HepG2 (cell line): ENCODE measurements around the gene LYRM1.
"Not testable (repeated sequence)": the region's sequence is repeated elsewhere in the genome, so short reads cannot be mapped to it uniquely, and the experiment has no call there.

Experiments
- ETV6 ChIP-seq: sonication (generic); formaldehyde crosslinking; conservative IDR thresholded peaks from 2 replicates; pipeline ENCODE4 v1.4.0; 2020; ENCODE audit warnings: missing genetic modification reagents
- GABPA ChIP-seq, 2 experiments: IDR thresholded peaks; 2 replicates each; pipeline ENCODE4 v1.6.1; 2011 to 2016; ENCODE audit warnings: low read depth in 2 of 2, low read length in 1 of 2, missing biosample characterization in 1 of 2, missing genetic modification characterization in 1 of 2
- POLR2A ChIP-seq, 2 experiments: IDR thresholded peaks; 2 replicates each; pipeline ENCODE4 v1.6.1; 2011; ENCODE audit warnings: low read depth in 2 of 2, low read length in 2 of 2, mild to moderate bottlenecking in 1 of 2, moderate library complexity in 1 of 2; ENCODE audit not compliant: insufficient read depth in 1 of 2
- SMAD9 ChIP-seq: sonication (generic); formaldehyde crosslinking; IDR thresholded peaks from 2 replicates; pipeline ENCODE4 v1.5.1; 2020; ENCODE audit warnings: mild to moderate bottlenecking, missing genetic modification reagents
- SMC3 ChIP-seq: IDR thresholded peaks from 2 replicates; pipeline ENCODE4 v1.6.1; 2011; ENCODE audit warnings: low read length, improper control_type of control experiment
- ZFP37 ChIP-seq: sonication (generic); formaldehyde crosslinking; IDR thresholded peaks from 2 replicates; pipeline ENCODE4 v1.4.0; 2020; ENCODE audit warnings: missing genetic modification reagents, borderline replicate concordance
- ZFYVE20 ChIP-seq: sonication (generic); formaldehyde crosslinking; IDR thresholded peaks from 2 replicates; pipeline ENCODE4 v1.8.0; 2023; ENCODE audit warnings: low read depth, mild to moderate bottlenecking, moderate library complexity, missing genetic modification reagents, borderline replicate concordance
- TF ChIP-seq, protein P1 (sequence below): IDR thresholded peaks from 2 replicates; pipeline ENCODE4 v1.6.1; 2016; ENCODE audit warnings: low read depth, control low read depth
- TF ChIP-seq, protein P2 (sequence below): IDR thresholded peaks from 2 replicates; pipeline ENCODE4 v1.6.1; 2016; ENCODE audit warnings: low read depth, missing genetic modification reagents, missing compliant biosample characterization
- TF ChIP-seq, protein P3 (sequence below): sonication (generic); formaldehyde crosslinking; IDR thresholded peaks from 2 replicates; pipeline ENCODE4 v1.5.1; 2020; ENCODE audit warnings: mild to moderate bottlenecking, missing genetic modification reagents, borderline replicate concordance
- TF ChIP-seq, protein P4 (sequence below): sonication (generic); formaldehyde crosslinking; IDR thresholded peaks from 2 replicates; pipeline ENCODE4 v1.5.0; 2020; ENCODE audit warnings: mild to moderate bottlenecking, missing genetic modification reagents, moderate library complexity
- TF ChIP-seq, protein P5 (sequence below): sonication (generic); formaldehyde crosslinking; IDR thresholded peaks from 2 replicates; pipeline ENCODE4 v1.8.0; 2022; ENCODE audit warnings: mild to moderate bottlenecking, missing genetic modification reagents

DNA sequence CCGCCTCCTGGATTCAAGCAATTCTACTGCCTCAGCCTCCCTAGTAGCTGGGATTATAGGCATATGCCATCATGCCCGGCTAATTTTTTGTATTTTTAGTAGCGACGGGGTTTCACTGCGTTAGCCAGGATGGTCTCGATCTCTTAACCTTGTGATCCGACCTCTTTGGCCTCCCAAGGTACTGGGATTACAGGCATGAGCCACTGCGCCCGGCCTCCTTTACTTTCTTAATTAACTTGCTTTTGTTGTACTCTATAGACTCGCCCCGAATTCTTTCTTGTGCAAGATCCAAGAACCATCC, 45.0 kb downstream of the LYRM1 start:
- not testable (repeated sequence) for TF ChIP-seq GABPA (IDR thresholded peaks at IDR 0.05; ENCODE audit: low read depth, low read length); GABPA (CRISPR knock-in tag; IDR thresholded peaks at IDR 0.05; ENCODE audit: low read depth); ZFP37; POLR2A (IDR thresholded peaks at IDR 0.05; ENCODE audit: insufficient read depth in 1 of 2, low read depth in 2 of 2, low read length in 2 of 2); SMAD9; ETV6 (CRISPR knock-in tag); ZFYVE20 (CRISPR knock-in tag); SMC3
- TF ChIP-seq, protein P1, sequence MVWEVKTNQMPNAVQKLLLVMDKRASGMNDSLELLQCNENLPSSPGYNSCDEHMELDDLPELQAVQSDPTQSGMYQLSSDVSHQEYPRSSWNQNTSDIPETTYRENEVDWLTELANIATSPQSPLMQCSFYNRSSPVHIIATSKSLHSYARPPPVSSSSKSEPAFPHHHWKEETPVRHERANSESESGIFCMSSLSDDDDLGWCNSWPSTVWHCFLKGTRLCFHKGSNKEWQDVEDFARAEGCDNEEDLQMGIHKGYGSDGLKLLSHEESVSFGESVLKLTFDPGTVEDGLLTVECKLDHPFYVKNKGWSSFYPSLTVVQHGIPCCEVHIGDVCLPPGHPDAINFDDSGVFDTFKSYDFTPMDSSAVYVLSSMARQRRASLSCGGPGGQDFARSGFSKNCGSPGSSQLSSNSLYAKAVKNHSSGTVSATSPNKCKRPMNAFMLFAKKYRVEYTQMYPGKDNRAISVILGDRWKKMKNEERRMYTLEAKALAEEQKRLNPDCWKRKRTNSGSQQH (CRISPR knock-in tag): not testable (repeated sequence)
- TF ChIP-seq, protein P2, sequence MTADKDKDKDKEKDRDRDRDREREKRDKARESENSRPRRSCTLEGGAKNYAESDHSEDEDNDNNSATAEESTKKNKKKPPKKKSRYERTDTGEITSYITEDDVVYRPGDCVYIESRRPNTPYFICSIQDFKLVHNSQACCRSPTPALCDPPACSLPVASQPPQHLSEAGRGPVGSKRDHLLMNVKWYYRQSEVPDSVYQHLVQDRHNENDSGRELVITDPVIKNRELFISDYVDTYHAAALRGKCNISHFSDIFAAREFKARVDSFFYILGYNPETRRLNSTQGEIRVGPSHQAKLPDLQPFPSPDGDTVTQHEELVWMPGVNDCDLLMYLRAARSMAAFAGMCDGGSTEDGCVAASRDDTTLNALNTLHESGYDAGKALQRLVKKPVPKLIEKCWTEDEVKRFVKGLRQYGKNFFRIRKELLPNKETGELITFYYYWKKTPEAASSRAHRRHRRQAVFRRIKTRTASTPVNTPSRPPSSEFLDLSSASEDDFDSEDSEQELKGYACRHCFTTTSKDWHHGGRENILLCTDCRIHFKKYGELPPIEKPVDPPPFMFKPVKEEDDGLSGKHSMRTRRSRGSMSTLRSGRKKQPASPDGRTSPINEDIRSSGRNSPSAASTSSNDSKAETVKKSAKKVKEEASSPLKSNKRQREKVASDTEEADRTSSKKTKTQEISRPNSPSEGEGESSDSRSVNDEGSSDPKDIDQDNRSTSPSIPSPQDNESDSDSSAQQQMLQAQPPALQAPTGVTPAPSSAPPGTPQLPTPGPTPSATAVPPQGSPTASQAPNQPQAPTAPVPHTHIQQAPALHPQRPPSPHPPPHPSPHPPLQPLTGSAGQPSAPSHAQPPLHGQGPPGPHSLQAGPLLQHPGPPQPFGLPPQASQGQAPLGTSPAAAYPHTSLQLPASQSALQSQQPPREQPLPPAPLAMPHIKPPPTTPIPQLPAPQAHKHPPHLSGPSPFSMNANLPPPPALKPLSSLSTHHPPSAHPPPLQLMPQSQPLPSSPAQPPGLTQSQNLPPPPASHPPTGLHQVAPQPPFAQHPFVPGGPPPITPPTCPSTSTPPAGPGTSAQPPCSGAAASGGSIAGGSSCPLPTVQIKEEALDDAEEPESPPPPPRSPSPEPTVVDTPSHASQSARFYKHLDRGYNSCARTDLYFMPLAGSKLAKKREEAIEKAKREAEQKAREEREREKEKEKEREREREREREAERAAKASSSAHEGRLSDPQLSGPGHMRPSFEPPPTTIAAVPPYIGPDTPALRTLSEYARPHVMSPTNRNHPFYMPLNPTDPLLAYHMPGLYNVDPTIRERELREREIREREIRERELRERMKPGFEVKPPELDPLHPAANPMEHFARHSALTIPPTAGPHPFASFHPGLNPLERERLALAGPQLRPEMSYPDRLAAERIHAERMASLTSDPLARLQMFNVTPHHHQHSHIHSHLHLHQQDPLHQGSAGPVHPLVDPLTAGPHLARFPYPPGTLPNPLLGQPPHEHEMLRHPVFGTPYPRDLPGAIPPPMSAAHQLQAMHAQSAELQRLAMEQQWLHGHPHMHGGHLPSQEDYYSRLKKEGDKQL (CRISPR knock-in tag): not testable (repeated sequence)
- TF ChIP-seq, protein P3, sequence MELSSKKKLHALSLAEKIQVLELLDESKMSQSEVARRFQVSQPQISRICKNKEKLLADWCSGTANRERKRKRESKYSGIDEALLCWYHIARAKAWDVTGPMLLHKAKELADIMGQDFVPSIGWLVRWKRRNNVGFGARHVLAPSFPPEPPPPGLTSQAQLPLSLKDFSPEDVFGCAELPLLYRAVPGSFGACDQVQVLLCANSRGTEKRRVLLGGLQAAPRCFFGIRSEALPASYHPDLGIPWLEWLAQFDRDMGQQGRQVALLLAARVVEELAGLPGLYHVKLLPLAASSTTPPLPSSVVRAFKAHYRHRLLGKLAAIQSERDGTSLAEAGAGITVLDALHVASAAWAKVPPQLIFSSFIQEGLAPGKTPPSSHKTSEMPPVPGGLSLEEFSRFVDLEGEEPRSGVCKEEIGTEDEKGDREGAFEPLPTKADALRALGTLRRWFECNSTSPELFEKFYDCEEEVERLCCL: not testable (repeated sequence)
- TF ChIP-seq, protein P4, sequence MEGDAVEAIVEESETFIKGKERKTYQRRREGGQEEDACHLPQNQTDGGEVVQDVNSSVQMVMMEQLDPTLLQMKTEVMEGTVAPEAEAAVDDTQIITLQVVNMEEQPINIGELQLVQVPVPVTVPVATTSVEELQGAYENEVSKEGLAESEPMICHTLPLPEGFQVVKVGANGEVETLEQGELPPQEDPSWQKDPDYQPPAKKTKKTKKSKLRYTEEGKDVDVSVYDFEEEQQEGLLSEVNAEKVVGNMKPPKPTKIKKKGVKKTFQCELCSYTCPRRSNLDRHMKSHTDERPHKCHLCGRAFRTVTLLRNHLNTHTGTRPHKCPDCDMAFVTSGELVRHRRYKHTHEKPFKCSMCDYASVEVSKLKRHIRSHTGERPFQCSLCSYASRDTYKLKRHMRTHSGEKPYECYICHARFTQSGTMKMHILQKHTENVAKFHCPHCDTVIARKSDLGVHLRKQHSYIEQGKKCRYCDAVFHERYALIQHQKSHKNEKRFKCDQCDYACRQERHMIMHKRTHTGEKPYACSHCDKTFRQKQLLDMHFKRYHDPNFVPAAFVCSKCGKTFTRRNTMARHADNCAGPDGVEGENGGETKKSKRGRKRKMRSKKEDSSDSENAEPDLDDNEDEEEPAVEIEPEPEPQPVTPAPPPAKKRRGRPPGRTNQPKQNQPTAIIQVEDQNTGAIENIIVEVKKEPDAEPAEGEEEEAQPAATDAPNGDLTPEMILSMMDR (CRISPR knock-in tag): not testable (repeated sequence)
- TF ChIP-seq, protein P5, sequence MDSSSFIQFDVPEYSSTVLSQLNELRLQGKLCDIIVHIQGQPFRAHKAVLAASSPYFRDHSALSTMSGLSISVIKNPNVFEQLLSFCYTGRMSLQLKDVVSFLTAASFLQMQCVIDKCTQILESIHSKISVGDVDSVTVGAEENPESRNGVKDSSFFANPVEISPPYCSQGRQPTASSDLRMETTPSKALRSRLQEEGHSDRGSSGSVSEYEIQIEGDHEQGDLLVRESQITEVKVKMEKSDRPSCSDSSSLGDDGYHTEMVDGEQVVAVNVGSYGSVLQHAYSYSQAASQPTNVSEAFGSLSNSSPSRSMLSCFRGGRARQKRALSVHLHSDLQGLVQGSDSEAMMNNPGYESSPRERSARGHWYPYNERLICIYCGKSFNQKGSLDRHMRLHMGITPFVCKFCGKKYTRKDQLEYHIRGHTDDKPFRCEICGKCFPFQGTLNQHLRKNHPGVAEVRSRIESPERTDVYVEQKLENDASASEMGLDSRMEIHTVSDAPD (CRISPR knock-in tag): not testable (repeated sequence)
